SK-N-SH treated with all-trans-retinoic acid at 6 μM for 48 hours (cell line): Measurements from ENCODE around the gene FCHO1.
A peak's percentile ranks its signal among the peaks of the same experiment; 100 is the strongest.

Experiments
- ATAC-seq: fragments of 200-7000 bp; cut with Tn5 transposase; 3 replicates; pipeline ENCODE4 v1.9.1; 2020; ENCODE audit warnings: mild to moderate bottlenecking, moderate library complexity
- ARNTL ChIP-seq: fragments of 450-650 bp; formaldehyde crosslinking; IDR thresholded peaks from 2 replicates; pipeline ENCODE4 v1.5.0; 2020; ENCODE audit warnings: low read depth, mild to moderate bottlenecking, moderate library complexity, borderline replicate concordance
- BACH2 ChIP-seq: fragments of 250-450 bp; sonication (Bioruptor Pico); IDR thresholded peaks from 2 replicates; pipeline ENCODE4 v1.9.0; 2021; ENCODE audit warnings: mild to moderate bottlenecking, borderline replicate concordance
- CREB5 ChIP-seq: fragments of 250-450 bp; sonication (Bioruptor Pico); IDR thresholded peaks from 2 replicates; pipeline ENCODE4 v1.5.1; 2020; ENCODE audit warnings: low read depth, mild to moderate bottlenecking, moderate library complexity
- CSDC2 ChIP-seq: fragments of 250-450 bp; sonication (Bioruptor Pico); IDR thresholded peaks from 2 replicates; pipeline ENCODE4 v1.5.0; 2020; ENCODE audit warnings: mild to moderate bottlenecking, moderate library complexity
- CSRNP3 ChIP-seq: fragments of 250-450 bp; sonication (Bioruptor Pico); IDR thresholded peaks from 2 replicates; pipeline ENCODE4 v1.5.1; 2021; ENCODE audit warnings: mild to moderate bottlenecking, moderate library complexity
- GLIS3 ChIP-seq: fragments of 250-450 bp; sonication (Bioruptor Pico); IDR thresholded peaks from 2 replicates; pipeline ENCODE4 v1.5.0; 2020; ENCODE audit warnings: mild to moderate bottlenecking, moderate library complexity
- ISL1 ChIP-seq: fragments of 250-450 bp; sonication (Bioruptor Pico); IDR thresholded peaks from 2 replicates; pipeline ENCODE4 v2.1.2; 2022; ENCODE audit warnings: mild to moderate bottlenecking, moderate library complexity
- PATZ1 ChIP-seq: fragments of 250-450 bp; sonication (Bioruptor Pico); IDR thresholded peaks from 2 replicates; pipeline ENCODE4 v1.8.0; 2020; ENCODE audit warnings: mild to moderate bottlenecking, moderate library complexity, borderline replicate concordance
- PPARA ChIP-seq: fragments of 250-450 bp; sonication (Bioruptor Pico); IDR thresholded peaks from 2 replicates; pipeline ENCODE4 v1.5.0; 2020; ENCODE audit warnings: mild to moderate bottlenecking, borderline replicate concordance
- RARB ChIP-seq: fragments of 250-450 bp; sonication (Bioruptor Pico); IDR thresholded peaks from 2 replicates; pipeline ENCODE4 v1.8.0; 2021; ENCODE audit warnings: mild to moderate bottlenecking, moderate library complexity
- SNAI2 ChIP-seq: fragments of 250-450 bp; sonication (Bioruptor Pico); IDR thresholded peaks from 2 replicates; pipeline ENCODE4 v1.5.0; 2020; ENCODE audit warnings: mild to moderate bottlenecking, moderate library complexity
- TCF4 ChIP-seq: fragments of 250-450 bp; sonication (Bioruptor Pico); IDR thresholded peaks from 2 replicates; pipeline ENCODE4 v1.8.0; 2021; ENCODE audit warnings: mild to moderate bottlenecking, moderate library complexity, borderline replicate concordance
- TOX ChIP-seq: fragments of 250-450 bp; sonication (Bioruptor Pico); IDR thresholded peaks from 2 replicates; pipeline ENCODE4 v1.8.0; 2021; ENCODE audit warnings: mild to moderate bottlenecking, moderate library complexity, borderline replicate concordance
- TSHZ2 ChIP-seq: fragments of 250-450 bp; sonication (Bioruptor Pico); IDR thresholded peaks from 2 replicates; pipeline ENCODE4 v1.5.0; 2020; ENCODE audit warnings: mild to moderate bottlenecking, moderate library complexity
- ZC3H10 ChIP-seq: fragments of 250-450 bp; sonication (Bioruptor Pico); IDR thresholded peaks from 2 replicates; pipeline ENCODE4 v1.5.1; 2021; ENCODE audit warnings: mild to moderate bottlenecking, moderate library complexity
- ZFP3 ChIP-seq: fragments of 250-450 bp; sonication (Bioruptor Pico); IDR thresholded peaks from 2 replicates; pipeline ENCODE4 v1.5.0; 2020; ENCODE audit warnings: mild to moderate bottlenecking, moderate library complexity
- ZFP30 ChIP-seq: fragments of 450-650 bp; formaldehyde crosslinking; IDR thresholded peaks from 2 replicates; pipeline ENCODE4 v1.5.0; 2022; ENCODE audit warnings: mild to moderate bottlenecking, moderate library complexity
- ZNF565 ChIP-seq: fragments of 450-650 bp; formaldehyde crosslinking; conservative IDR thresholded peaks from 2 replicates; pipeline ENCODE4 v1.5.0; 2020; ENCODE audit warnings: low read depth, mild to moderate bottlenecking, moderate library complexity
- ZNF70 ChIP-seq: fragments of 450-650 bp; formaldehyde crosslinking; IDR thresholded peaks from 2 replicates; pipeline ENCODE4 v1.5.0; 2020; ENCODE audit warnings: mild to moderate bottlenecking, moderate library complexity
- ZNF8 ChIP-seq: fragments of 450-650 bp; formaldehyde crosslinking; IDR thresholded peaks from 2 replicates; pipeline ENCODE4 v1.5.0; 2020; ENCODE audit warnings: mild to moderate bottlenecking, moderate library complexity

Gene FCHO1

GRCh38 chr19:17832443-17833208 is 81.3 kb downstream of the FCHO1 start:
- no peak for TF ChIP-seq TCF4 (CRISPR knock-in tag)
- no peak for ATAC-seq

- no peak for TF ChIP-seq CSDC2 (CRISPR knock-in tag)
- TF ChIP-seq ARNTL (CRISPR knock-in tag), result no peak
- no peak for TF ChIP-seq PATZ1 (CRISPR knock-in tag)
- TF ChIP-seq CSRNP3, result no peak
- no peak for TF ChIP-seq CREB5
- TF ChIP-seq ISL1 (CRISPR knock-in tag), result no peak
- no peak for TF ChIP-seq PPARA (CRISPR knock-in tag)
- TF ChIP-seq BACH2 (CRISPR knock-in tag), result no peak
- no peak for TF ChIP-seq SNAI2 (CRISPR knock-in tag)
- no peak for TF ChIP-seq ZNF565 (CRISPR knock-in tag)
- TF ChIP-seq ZFP3, result no peak
- TF ChIP-seq ZNF70 (CRISPR knock-in tag), result no peak
- no peak for TF ChIP-seq TSHZ2 (CRISPR knock-in tag)
- no peak for TF ChIP-seq ZFP30
- no peak for TF ChIP-seq TCF4 (CRISPR knock-in tag)
- TF ChIP-seq ZNF8 (CRISPR knock-in tag), result no peak
- TF ChIP-seq RARB (CRISPR knock-in tag), result no peak
- TF ChIP-seq ZC3H10 (CRISPR knock-in tag), result no peak
- no peak for TF ChIP-seq TOX (CRISPR knock-in tag)
- TF ChIP-seq, all 23 proteins: peak for 0
- ATAC-seq, result no peak
These were observed 83.3 kb downstream of the FCHO1 start for GRCh38 chr19:17834350-17835181.

- no peak for ATAC-seq
- TF ChIP-seq ZFP3 (peak; percentile 97), GLIS3 (CRISPR knock-in tag) (no peak)
- TF ChIP-seq, all 23 proteins: peak for 1
These were observed 84.1 kb downstream of the FCHO1 start for GRCh38 chr19:17835182-17836006.
